GM18861 (cell line): ENCODE measurements around the gene NOD2.

Experiments used
- ATAC-seq: cut with Tn5 transposase; IDR thresholded peaks from one replicate; pipeline ENCODE4 v1.9.1; 2021; ENCODE audit not compliant: unreplicated experiment

NOD2 gene

GRCh38 chr16:50778284-50779163, 85.1 kb downstream of the NOD2 start:
- no peak for ATAC-seq

- no peak for ATAC-seq
Measured at GRCh38 chr16:50781043-50781442, 87.6 kb downstream of the NOD2 start.

GRCh38 chr16:50781518-50781917, 88.1 kb downstream of the NOD2 start:
- ATAC-seq: no peak
